GM12872 (cell line): ENCODE results near the gene CYYR1.

Experiments
- CTCF ChIP-seq: IDR thresholded peaks from 3 replicates; pipeline ENCODE4 v1.5.1; 2011; ENCODE audit warnings: low read depth, mild to moderate bottlenecking, low read length, moderate library complexity; ENCODE audit not compliant: insufficient read depth

The CYYR1 gene

GRCh38 chr21:26423511-26423910 lies 149.6 kb downstream of the CYYR1 start:
- no peak for TF ChIP-seq CTCF

- no peak for TF ChIP-seq CTCF
Measured at GRCh38 chr21:26422706-26423105, 150.4 kb downstream of the CYYR1 start.

GRCh38 chr21:26422138-26422537 lies 150.9 kb downstream of the CYYR1 start:
- TF ChIP-seq CTCF = no peak

- TF ChIP-seq CTCF = no peak
Measured at GRCh38 chr21:26421724-26422123, 151.4 kb downstream of the CYYR1 start.
